HCT116 (cell line): Measurements from ENCODE around the gene PDC.

Experiments used
- ATF3 ChIP-seq: IDR thresholded peaks from 2 replicates; pipeline ENCODE4 v1.6.1; 2012
- CEBPB ChIP-seq: IDR thresholded peaks from 2 replicates; pipeline ENCODE4 v1.6.1; 2012; ENCODE audit warnings: low read depth
- CTCF ChIP-seq, 3 experiments: fragments of 200-600 bp in 1 of 3; sonication (generic) in 1 of 3; IDR thresholded peaks in 2 of 3; conservative IDR thresholded peaks in 1 of 3; 2 replicates each; pipeline ENCODE4 v1.5.1; 2012 to 2017; ENCODE audit warnings: low read depth in 2 of 3, low read length in 2 of 3, antibody characterized with exemption in 1 of 3, borderline replicate concordance in 1 of 3, control low read depth in 1 of 3, mild to moderate bottlenecking in 1 of 3, mixed read lengths in 1 of 3, mixed run types in 1 of 3, moderate library complexity in 1 of 3; ENCODE audit not compliant: insufficient read depth in 1 of 3
- EZH2 ChIP-seq: fragments of 200-600 bp; sonication (generic); IDR thresholded peaks from 2 replicates; pipeline ENCODE4 v1.6.1; 2017; ENCODE audit warnings: antibody characterized with exemption, mixed run types
- JUND ChIP-seq: IDR thresholded peaks from 2 replicates; pipeline ENCODE4 v1.6.1; 2012
- POLR2A ChIP-seq: IDR thresholded peaks from 2 replicates; pipeline ENCODE4 v1.7.0; 2011; ENCODE audit warnings: borderline replicate concordance; ENCODE audit not compliant: insufficient read depth, insufficient read length; ENCODE audit errors: extremely low read depth
- POLR2AphosphoS5 ChIP-seq: IDR thresholded peaks from 2 replicates; pipeline ENCODE4 v1.6.1; 2011; ENCODE audit warnings: mild to moderate bottlenecking, low read depth, low read length, moderate library complexity
- RAD21 ChIP-seq: IDR thresholded peaks from 2 replicates; pipeline ENCODE4 v1.6.1; 2012; ENCODE audit warnings: low read depth, mild to moderate bottlenecking
- REST ChIP-seq: IDR thresholded peaks from 2 replicates; pipeline ENCODE4 v1.6.1; 2012; ENCODE audit warnings: low read depth
- SIN3A ChIP-seq: IDR thresholded peaks from 2 replicates; pipeline ENCODE4 v1.6.1; 2012; ENCODE audit warnings: low read depth
- SP1 ChIP-seq: IDR thresholded peaks from 2 replicates; pipeline ENCODE4 v1.6.1; 2012; ENCODE audit warnings: low read depth
- ZFX ChIP-seq: fragments of 450-650 bp; IDR thresholded peaks from 2 replicates; pipeline ENCODE4 v1.6.1; 2017
- ZNF274 ChIP-seq: fragments of 200-500 bp; sonication (Bioruptor generic); IDR thresholded peaks from 2 replicates; pipeline ENCODE4 v1.6.1; 2014; ENCODE audit warnings: mild to moderate bottlenecking, low read depth, low read length, inconsistent platforms

- TF ChIP-seq CEBPB (no peak), CTCF (IDR thresholded peaks at IDR 0.05 in 2 of 3, conservative IDR thresholded peaks at IDR 0.05 in 1 of 3; ENCODE audit: borderline replicate concordance in 1 of 3, insufficient read depth in 1 of 3, low read depth in 2 of 3, low read length in 2 of 3) (no peak), ZNF274 (no peak), ATF3 (no peak), RAD21 (no peak), EZH2 (no peak), ZFX (no peak), POLR2A (no peak), SP1 (no peak), REST (no peak), POLR2AphosphoS5 (no peak), SIN3A (no peak), JUND (no peak)
Measured at GRCh38 chr1:186498071-186498470, 37.2 kb upstream of the PDC start.
